Measurements from ENCODE around the gene SETD7.

Gene SETD7

GRCh38 chr4:139550724-139551429, 5.1 kb downstream of the SETD7 start:
- TF ChIP-seq FOXP2 (optimal IDR thresholded peaks at IDR 0.05; ENCODE audit: control extremely low read depth, extremely low read length, insufficient read depth) = no peak
- no peak for TF ChIP-seq POLR2AphosphoS5 (IDR thresholded peaks at IDR 0.05; ENCODE audit: borderline replicate concordance, low read depth, low read length)
- TF ChIP-seq EZH2 (IDR thresholded peaks at IDR 0.05) = no peak
- Histone ChIP-seq H3K36me3 (ENCODE audit: insufficient read depth, low read length) (peaks cover 21% of the 10 kb centered on the region), H3K4me3 (peak overlapping the region; percentile 68), H3K27ac (peak overlapping the region; percentile 94), H3K9me3 (ENCODE audit: low read depth, low read length) (no peaks in the 10 kb centered on the region), H3K9ac (ENCODE audit: insufficient read length) (peak overlapping the region; percentile 90)
- DNase-seq (ENCODE audit: low read depth, low spot score) = no peak

GRCh38 chr4:139547979-139548378, 8.0 kb downstream of the SETD7 start:
- Histone ChIP-seq H3K4me3 (no peak overlapping the region), H3K36me3 (ENCODE audit: insufficient read depth, low read length) (peaks cover 36% of the 10 kb centered on the region), H3K27ac (no peak overlapping the region), H3K9ac (ENCODE audit: insufficient read length) (no peak overlapping the region), H3K9me3 (ENCODE audit: low read depth, low read length) (no peaks in the 10 kb centered on the region)
- TF ChIP-seq FOXP2 (optimal IDR thresholded peaks at IDR 0.05; ENCODE audit: control extremely low read depth, extremely low read length, insufficient read depth) = no peak
- no peak for TF ChIP-seq POLR2AphosphoS5 (IDR thresholded peaks at IDR 0.05; ENCODE audit: borderline replicate concordance, low read depth, low read length)
- no peak for TF ChIP-seq EZH2 (IDR thresholded peaks at IDR 0.05)
- DNase-seq (ENCODE audit: low read depth, low spot score) = no peak

- no peak overlapping the region for H3K9ac ChIP-seq (ENCODE audit: insufficient read length)
- no peak overlapping the region for H3K4me3 ChIP-seq
- H3K27ac ChIP-seq = no peak overlapping the region
- H3K36me3 ChIP-seq (ENCODE audit: insufficient read depth, low read length) = peaks cover 59% of the 10 kb centered on the region
- no peak for DNase-seq (ENCODE audit: low read depth, low spot score)
- TF ChIP-seq POLR2AphosphoS5 (IDR thresholded peaks at IDR 0.05; ENCODE audit: borderline replicate concordance, low read depth, low read length) (no peak), EZH2 (IDR thresholded peaks at IDR 0.05) (no peak), FOXP2 (optimal IDR thresholded peaks at IDR 0.05; ENCODE audit: control extremely low read depth, extremely low read length, insufficient read depth) (no peak)
- H3K9me3 ChIP-seq (ENCODE audit: low read depth, low read length) = no peaks in the 10 kb centered on the region
These were observed 15.4 kb downstream of the SETD7 start for GRCh38 chr4:139540632-139541031.

GRCh38 chr4:139540161-139540560, 15.9 kb downstream of the SETD7 start:
- no peak overlapping the region for H3K9ac ChIP-seq (ENCODE audit: insufficient read length)
- H3K27ac ChIP-seq = no peak overlapping the region
- TF ChIP-seq EZH2 (IDR thresholded peaks at IDR 0.05) = no peak
- no peak for TF ChIP-seq POLR2AphosphoS5 (IDR thresholded peaks at IDR 0.05; ENCODE audit: borderline replicate concordance, low read depth, low read length)
- TF ChIP-seq FOXP2 (optimal IDR thresholded peaks at IDR 0.05; ENCODE audit: control extremely low read depth, extremely low read length, insufficient read depth) = no peak
- no peak for DNase-seq (ENCODE audit: low read depth, low spot score)
- H3K4me3 ChIP-seq = no peak overlapping the region
- H3K36me3 ChIP-seq (ENCODE audit: insufficient read depth, low read length) = peaks cover 61% of the 10 kb centered on the region
- no peaks in the 10 kb centered on the region for H3K9me3 ChIP-seq (ENCODE audit: low read depth, low read length)

GRCh38 chr4:139537292-139537691, 18.7 kb downstream of the SETD7 start:
- H3K9ac ChIP-seq (ENCODE audit: insufficient read length) = no peak overlapping the region
- no peak overlapping the region for H3K4me3 ChIP-seq
- TF ChIP-seq POLR2AphosphoS5 (IDR thresholded peaks at IDR 0.05; ENCODE audit: borderline replicate concordance, low read depth, low read length) (no peak), EZH2 (IDR thresholded peaks at IDR 0.05) (no peak), FOXP2 (optimal IDR thresholded peaks at IDR 0.05; ENCODE audit: control extremely low read depth, extremely low read length, insufficient read depth) (no peak)
- H3K36me3 ChIP-seq (ENCODE audit: insufficient read depth, low read length) = peaks cover 67% of the 10 kb centered on the region
- no peak overlapping the region for H3K27ac ChIP-seq
- H3K9me3 ChIP-seq (ENCODE audit: low read depth, low read length) = no peaks in the 10 kb centered on the region
- no peak for DNase-seq (ENCODE audit: low read depth, low spot score)

GRCh38 chr4:139535871-139536234, 20.2 kb downstream of the SETD7 start:
- H3K27ac ChIP-seq = 0 out of 2 replicates have a peak overlapping the region, but pooled peaks have one; percentile 15
- H3K9ac ChIP-seq (ENCODE audit: insufficient read length) = no peak overlapping the region
- TF ChIP-seq EZH2 (IDR thresholded peaks at IDR 0.05) (no peak), FOXP2 (optimal IDR thresholded peaks at IDR 0.05; ENCODE audit: control extremely low read depth, extremely low read length, insufficient read depth) (no peak)
- peaks cover 66% of the 10 kb centered on the region for H3K36me3 ChIP-seq (ENCODE audit: insufficient read depth, low read length)
- no peaks in the 10 kb centered on the region for H3K9me3 ChIP-seq (ENCODE audit: low read depth, low read length)
- DNase-seq (ENCODE audit: low read depth, low spot score) = no peak
- H3K4me3 ChIP-seq = no peak overlapping the region

- no peaks in the 10 kb centered on the region for H3K9me3 ChIP-seq (ENCODE audit: low read depth, low read length)
- H3K36me3 ChIP-seq (ENCODE audit: insufficient read depth, low read length) = peaks cover 63% of the 10 kb centered on the region
- no peak overlapping the region for H3K27ac ChIP-seq
- TF ChIP-seq POLR2AphosphoS5 (IDR thresholded peaks at IDR 0.05; ENCODE audit: borderline replicate concordance, low read depth, low read length) = no peak
- no peak for TF ChIP-seq EZH2 (IDR thresholded peaks at IDR 0.05)
- TF ChIP-seq FOXP2 (optimal IDR thresholded peaks at IDR 0.05; ENCODE audit: control extremely low read depth, extremely low read length, insufficient read depth) = no peak
- no peak overlapping the region for H3K4me3 ChIP-seq
- DNase-seq (ENCODE audit: low read depth, low spot score) = no peak
- no peak overlapping the region for H3K9ac ChIP-seq (ENCODE audit: insufficient read length)
These were observed 20.7 kb downstream of the SETD7 start for GRCh38 chr4:139535228-139535870.

GRCh38 chr4:139534287-139534950, 21.6 kb downstream of the SETD7 start:
- H3K36me3 ChIP-seq (ENCODE audit: insufficient read depth, low read length) = peaks cover 64% of the 10 kb centered on the region
- TF ChIP-seq POLR2AphosphoS5 (IDR thresholded peaks at IDR 0.05; ENCODE audit: borderline replicate concordance, low read depth, low read length) (no peak), FOXP2 (optimal IDR thresholded peaks at IDR 0.05; ENCODE audit: control extremely low read depth, extremely low read length, insufficient read depth) (no peak), EZH2 (IDR thresholded peaks at IDR 0.05) (no peak)
- no peak overlapping the region for H3K4me3 ChIP-seq
- DNase-seq (ENCODE audit: low read depth, low spot score) = no peak
- no peaks in the 10 kb centered on the region for H3K9me3 ChIP-seq (ENCODE audit: low read depth, low read length)
- H3K27ac ChIP-seq = no peak overlapping the region
- no peak overlapping the region for H3K9ac ChIP-seq (ENCODE audit: insufficient read length)
